ENCODE data around the gene TSHZ2.

DNA sequence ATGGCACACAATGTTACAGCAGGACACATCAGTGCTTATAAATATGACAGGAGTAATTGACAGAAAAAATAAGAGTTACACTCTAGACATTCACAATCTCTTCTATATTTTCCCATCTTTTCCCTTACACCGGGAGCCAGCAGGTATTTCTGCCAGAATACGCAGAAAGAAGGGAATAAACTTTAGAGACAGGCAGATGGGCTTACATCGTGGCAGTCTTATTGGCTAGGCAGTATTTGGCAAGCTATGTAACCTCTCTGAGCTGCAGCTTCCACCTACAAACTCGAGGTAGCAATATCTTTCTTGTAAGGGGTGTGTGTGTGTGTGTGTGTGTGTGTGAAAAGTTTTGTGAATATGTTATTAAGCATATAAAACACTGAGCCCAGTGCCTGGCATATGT lies 33.0 kb upstream of the TSHZ2 start:
- TF ChIP-seq CTCF (conservative IDR thresholded peaks at IDR 0.05) (no peak), ZFX (IDR thresholded peaks at IDR 0.05) (no peak)

Data from C4-2B (cell line).